GM21576 (cell line): ENCODE data around the gene RAN.
"Not testable (repeated sequence)": the region's sequence is repeated elsewhere in the genome, so short reads cannot be mapped to it uniquely, and the experiment has no call there.

Source experiments
- ATAC-seq: cut with Tn5 transposase; IDR thresholded peaks from one replicate; pipeline ENCODE4 v1.9.1; 2021; ENCODE audit warnings: mild to moderate bottlenecking, moderate library complexity; ENCODE audit not compliant: unreplicated experiment

The RAN gene

GRCh38 chr12:130878193-130879185 is 6.6 kb downstream of the RAN start:
- ATAC-seq = no peak

GRCh38 chr12:130879212-130879686 is 7.4 kb downstream of the RAN start:
- peak; percentile 83 for ATAC-seq

- no peak for ATAC-seq
These were observed 8.0 kb downstream of the RAN start for GRCh38 chr12:130879781-130880389.

- ATAC-seq = peak; percentile 43
These were observed 8.6 kb downstream of the RAN start for GRCh38 chr12:130880411-130880885.

- no peak for ATAC-seq
These were observed 9.2 kb downstream of the RAN start for GRCh38 chr12:130881046-130881445.

GRCh38 chr12:130881548-130881947 is 9.7 kb downstream of the RAN start:
- ATAC-seq = no peak

GRCh38 chr12:130887190-130887589 is 15.3 kb downstream of the RAN start:
- ATAC-seq = not testable (repeated sequence)

GRCh38 chr12:130904064-130904463 is 32.2 kb downstream of the RAN start:
- ATAC-seq = no peak

GRCh38 chr12:130904936-130905455 is 33.1 kb downstream of the RAN start:
- not testable (repeated sequence) for ATAC-seq

- no peak for ATAC-seq
These were observed 37.2 kb downstream of the RAN start for GRCh38 chr12:130909111-130909510.

- no peak for ATAC-seq
These were observed 39.3 kb downstream of the RAN start for GRCh38 chr12:130911193-130911592.

- ATAC-seq = no peak
These were observed 40.1 kb downstream of the RAN start for GRCh38 chr12:130911933-130912332.

- ATAC-seq = no peak
These were observed 44.5 kb downstream of the RAN start for GRCh38 chr12:130916241-130916911.

GRCh38 chr12:130917607-130918006 is 45.7 kb downstream of the RAN start:
- no peak for ATAC-seq

- no peak for ATAC-seq
These were observed 47.2 kb downstream of the RAN start for GRCh38 chr12:130919086-130919485.

- ATAC-seq = no peak
These were observed 48.3 kb downstream of the RAN start for GRCh38 chr12:130920119-130920703.

- ATAC-seq = no peak
These were observed 49.0 kb downstream of the RAN start for GRCh38 chr12:130920723-130921381.

- ATAC-seq = no peak
These were observed 50.7 kb downstream of the RAN start for GRCh38 chr12:130922511-130922953.

- no peak for ATAC-seq
These were observed 53.2 kb downstream of the RAN start for GRCh38 chr12:130924966-130925665.
